Breast epithelium (tissue), 3 donors: ENCODE data around the gene TSPEAR.

ENCODE experiments used
- CTCF ChIP-seq, 3 donors: fragments of 450-650 bp; IDR thresholded peaks; one replicate each; pipeline ENCODE4 v1.5.1; 2016 to 2017; ENCODE audit warnings: antibody characterized with exemption in 3 of 3, mild to moderate bottlenecking in 3 of 3, moderate library complexity in 3 of 3
- POLR2A ChIP-seq: fragments of 450-650 bp; IDR thresholded peaks from one replicate; pipeline ENCODE4 v1.6.1; 2016; ENCODE audit warnings: antibody characterized with exemption, mild to moderate bottlenecking, moderate library complexity

- TF ChIP-seq CTCF (IDR thresholded peaks at IDR 0.05) (no peak), POLR2A (no peak)
These were observed 125.5 kb downstream of the TSPEAR start for GRCh38 chr21:44585892-44586291.
